T-helper 17 cell (primary cell): Measurements from ENCODE around the gene RIPK3. TPM values are rescaled to one million over a fixed set of nuclear protein-coding genes. Genes with fewer than 3 reads are reported as not detected.
"Not testable (repeated sequence)": the region's sequence is repeated elsewhere in the genome, so short reads cannot be mapped to it uniquely, and the experiment has no call there.

ENCODE experiments used
- ATAC-seq: fragments of 150-1000 bp; cut with Tn5 transposase; 2 replicates; pipeline ENCODE4 v1.10.0; 2021; ENCODE audit warnings: mild to moderate bottlenecking, moderate library complexity
- DNase-seq, 3 donors: peaks; one replicate each; pipeline versions ENCODE4 v3.0.0 to v3.0.0-alpha.2; 2020 to 2021
- H3K9me3 ChIP-seq: one replicate; pipeline ENCODE4 v1.7.0; 2013; ENCODE audit warnings: low read length, mild to moderate bottlenecking; ENCODE audit not compliant: control insufficient read depth, poor library complexity, severe bottlenecking
- H3K27ac Mint-ChIP-seq: one replicate; pipeline ENCODE4 v1.8.0; 2022; ENCODE audit warnings: mild to moderate bottlenecking, moderate library complexity, mixed read lengths
- H3K27me3 Mint-ChIP-seq: one replicate; pipeline ENCODE4 v1.8.0; 2022; ENCODE audit warnings: mixed read lengths
- H3K36me3 Mint-ChIP-seq: one replicate; pipeline ENCODE4 v1.8.0; 2022; ENCODE audit warnings: low read depth, mixed read lengths
- H3K4me1 Mint-ChIP-seq: one replicate; pipeline ENCODE4 v1.8.0; 2022; ENCODE audit warnings: mild to moderate bottlenecking, mixed read lengths
- H3K4me3 Mint-ChIP-seq: one replicate; pipeline ENCODE4 v1.8.0; 2022; ENCODE audit warnings: mild to moderate bottlenecking, moderate library complexity, mixed read lengths
- total RNA-seq, 4 donors: library from RNA in 2 of 4; stranded (reverse) in 2 of 4; gene quantifications; one replicate each; pipeline ENCODE4 v1.2.3 and lab custom pipeline; 2022 to 2026

RIPK3 gene
- total RNA-seq, 2 donors from 2014 or later, result 22.7 to 26.1 TPM

- ATAC-seq (peak; percentile 52), DNase-seq (no peak)
- H3K4me1 Mint-ChIP-seq, result peaks cover 27% of the 10 kb centered on the region
- H3K9me3 ChIP-seq, result no peaks in the 10 kb centered on the region
- peaks cover 47% of the 10 kb centered on the region for H3K27me3 Mint-ChIP-seq
- peak overlapping the region; percentile 83 for H3K4me3 Mint-ChIP-seq
- H3K27ac Mint-ChIP-seq, result no peak overlapping the region
- no peaks in the 10 kb centered on the region for H3K36me3 Mint-ChIP-seq
Measured at GRCh38 chr14:24366721-24367513, 27.1 kb upstream of the RIPK3 start.

GRCh38 chr14:24366413-24366720 is 26.6 kb upstream of the RIPK3 start:
- H3K9me3 ChIP-seq, result no peaks in the 10 kb centered on the region
- Mint-ChIP-seq H3K27me3 (peaks cover 52% of the 10 kb centered on the region), H3K4me1 (peaks cover 27% of the 10 kb centered on the region), H3K27ac (no peak overlapping the region), H3K36me3 (peaks cover 4% of the 10 kb centered on the region), H3K4me3 (peak overlapping the region; percentile 83)
- DNase-seq (no peak), ATAC-seq (no peak)

- Mint-ChIP-seq H3K36me3 (peaks cover 4% of the 10 kb centered on the region), H3K4me1 (peaks cover 27% of the 10 kb centered on the region), H3K4me3 (peak overlapping the region; percentile 83), H3K27ac (peak overlapping the region; percentile 14), H3K27me3 (peaks cover 58% of the 10 kb centered on the region)
- ATAC-seq (peak; percentile 79), DNase-seq (peak; percentile 25 to 35 (median 29))
- no peaks in the 10 kb centered on the region for H3K9me3 ChIP-seq
Measured at GRCh38 chr14:24365600-24366412, 26.0 kb upstream of the RIPK3 start.

- DNase-seq (no peak), ATAC-seq (no peak)
- peaks cover 4% of the 10 kb centered on the region for H3K36me3 Mint-ChIP-seq
- H3K4me3 Mint-ChIP-seq, result no peak overlapping the region
- H3K4me1 Mint-ChIP-seq, result peaks cover 27% of the 10 kb centered on the region
- peaks cover 62% of the 10 kb centered on the region for H3K27me3 Mint-ChIP-seq
- H3K9me3 ChIP-seq, result no peaks in the 10 kb centered on the region
- no peak overlapping the region for H3K27ac Mint-ChIP-seq
Measured at GRCh38 chr14:24364841-24365240, 25.1 kb upstream of the RIPK3 start.

GRCh38 chr14:24363401-24363800 is 23.6 kb upstream of the RIPK3 start:
- peaks cover 4% of the 10 kb centered on the region for H3K36me3 Mint-ChIP-seq
- H3K9me3 ChIP-seq, result no peaks in the 10 kb centered on the region
- peaks cover 27% of the 10 kb centered on the region for H3K4me1 Mint-ChIP-seq
- peaks cover 61% of the 10 kb centered on the region for H3K27me3 Mint-ChIP-seq
- no peak overlapping the region for H3K4me3 Mint-ChIP-seq
- no peak for DNase-seq
- H3K27ac Mint-ChIP-seq, result no peak overlapping the region
- ATAC-seq, result no peak

GRCh38 chr14:24362241-24362960 is 22.6 kb upstream of the RIPK3 start:
- Mint-ChIP-seq H3K27ac (no peak overlapping the region), H3K4me3 (no peak overlapping the region), H3K27me3 (peaks cover 57% of the 10 kb centered on the region), H3K4me1 (peaks cover 20% of the 10 kb centered on the region), H3K36me3 (peaks cover 4% of the 10 kb centered on the region)
- no peak for ATAC-seq
- no peak for DNase-seq
- no peaks in the 10 kb centered on the region for H3K9me3 ChIP-seq

GRCh38 chr14:24361326-24361725 is 21.5 kb upstream of the RIPK3 start:
- Mint-ChIP-seq H3K4me1 (peaks cover 12% of the 10 kb centered on the region), H3K27ac (no peak overlapping the region), H3K27me3 (peaks cover 50% of the 10 kb centered on the region), H3K4me3 (no peak overlapping the region), H3K36me3 (peaks cover 4% of the 10 kb centered on the region)
- DNase-seq (no peak), ATAC-seq (no peak)
- H3K9me3 ChIP-seq, result no peaks in the 10 kb centered on the region

- peaks cover 41% of the 10 kb centered on the region for H3K27me3 Mint-ChIP-seq
- H3K4me3 Mint-ChIP-seq, result no peak overlapping the region
- H3K36me3 Mint-ChIP-seq, result peaks cover 4% of the 10 kb centered on the region
- peaks cover 5% of the 10 kb centered on the region for H3K4me1 Mint-ChIP-seq
- H3K9me3 ChIP-seq, result no peaks in the 10 kb centered on the region
- no peak overlapping the region for H3K27ac Mint-ChIP-seq
- ATAC-seq, result no peak
- no peak for DNase-seq
Measured at GRCh38 chr14:24360281-24360680, 20.5 kb upstream of the RIPK3 start.

GRCh38 chr14:24356208-24356607 is 16.4 kb upstream of the RIPK3 start:
- H3K9me3 ChIP-seq, result no peaks in the 10 kb centered on the region
- peaks cover 2% of the 10 kb centered on the region for H3K36me3 Mint-ChIP-seq
- H3K27ac Mint-ChIP-seq, result no peak overlapping the region
- H3K4me1 Mint-ChIP-seq, result peaks cover 5% of the 10 kb centered on the region
- no peak for ATAC-seq
- peaks cover 44% of the 10 kb centered on the region for H3K27me3 Mint-ChIP-seq
- DNase-seq, result no peak
- H3K4me3 Mint-ChIP-seq, result no peak overlapping the region

- peaks cover 5% of the 10 kb centered on the region for H3K4me1 Mint-ChIP-seq
- H3K4me3 Mint-ChIP-seq, result no peak overlapping the region
- peaks cover 49% of the 10 kb centered on the region for H3K27me3 Mint-ChIP-seq
- no peak for DNase-seq
- ATAC-seq, result no peak
- no peak overlapping the region for H3K27ac Mint-ChIP-seq
- H3K9me3 ChIP-seq, result no peaks in the 10 kb centered on the region
- H3K36me3 Mint-ChIP-seq, result peaks cover 3% of the 10 kb centered on the region
Measured at GRCh38 chr14:24355009-24355408, 15.2 kb upstream of the RIPK3 start.

- H3K4me3 Mint-ChIP-seq, DNase-seq, H3K36me3 Mint-ChIP-seq, H3K9me3 ChIP-seq, H3K4me1 Mint-ChIP-seq, H3K27ac Mint-ChIP-seq, ATAC-seq: not testable (repeated sequence)
- peaks cover 50% of the 10 kb centered on the region for H3K27me3 Mint-ChIP-seq
Measured at GRCh38 chr14:24354482-24354825, 14.7 kb upstream of the RIPK3 start.

GRCh38 chr14:24353559-24354481 is 14.0 kb upstream of the RIPK3 start:
- peaks cover 10% of the 10 kb centered on the region for H3K36me3 Mint-ChIP-seq
- H3K4me1 Mint-ChIP-seq, result peaks cover 5% of the 10 kb centered on the region
- ATAC-seq (no peak), DNase-seq (no peak)
- peak overlapping the region; percentile 57 for H3K27ac Mint-ChIP-seq
- peaks cover 56% of the 10 kb centered on the region for H3K27me3 Mint-ChIP-seq
- no peaks in the 10 kb centered on the region for H3K9me3 ChIP-seq
- H3K4me3 Mint-ChIP-seq, result no peak overlapping the region
